Left ventricle myocardium inferior (tissue), 1 donor: ENCODE results near the gene XKR3. TPM values are rescaled to one million over a fixed set of nuclear protein-coding genes. Genes with fewer than 3 reads are reported as not detected.

Experiments
- DNase-seq: peaks from one replicate; pipeline ENCODE4 v3.0.0-alpha.2; 2020
- H3K27ac ChIP-seq: fragments of 200-600 bp; replicated peaks from 2 replicates; pipeline ENCODE4 v1.8.0; 2021
- H3K27me3 ChIP-seq: fragments of 200-600 bp; 2 replicates; pipeline ENCODE4 v1.8.0; 2021; ENCODE audit warnings: low read depth
- H3K36me3 ChIP-seq: fragments of 200-600 bp; 2 replicates; pipeline ENCODE4 v1.8.0; 2021
- H3K4me1 ChIP-seq: fragments of 200-600 bp; 2 replicates; pipeline ENCODE4 v1.8.0; 2021
- H3K4me3 ChIP-seq: fragments of 200-600 bp; 2 replicates; pipeline ENCODE4 v1.8.0; 2021; ENCODE audit warnings: mild to moderate bottlenecking, moderate library complexity
- H3K9me3 ChIP-seq: fragments of 200-600 bp; replicated peaks from 2 replicates; pipeline ENCODE4 v1.8.0; 2021
- CTCF ChIP-seq: fragments of 200-600 bp; IDR thresholded peaks from 2 replicates; pipeline ENCODE4 v1.8.0; 2021; ENCODE audit warnings: antibody characterized with exemption, mild to moderate bottlenecking, borderline replicate concordance
- intact Hi-C: fragments of 100-400 bp; cut with micrococcal nuclease; formaldehyde crosslinking; loops from one replicate; pipeline ENCODE4 v1.11.0; 2022
- total RNA-seq: library from RNA; stranded (reverse); fragmentation: NEBNext Ultra II Directional; extraction: Animal tissue kit (Norgen Biotek cat#: 25700); gene quantifications from one replicate; pipeline ENCODE4 v1.2.1, GENCODE V29; 2021
- donor health status: DM: no; HTN: yes; CAD: no; lungs with severe emphysema.

XKR3 gene
- total RNA-seq, 1 donor from 2014 or later: not detected

DNA sequence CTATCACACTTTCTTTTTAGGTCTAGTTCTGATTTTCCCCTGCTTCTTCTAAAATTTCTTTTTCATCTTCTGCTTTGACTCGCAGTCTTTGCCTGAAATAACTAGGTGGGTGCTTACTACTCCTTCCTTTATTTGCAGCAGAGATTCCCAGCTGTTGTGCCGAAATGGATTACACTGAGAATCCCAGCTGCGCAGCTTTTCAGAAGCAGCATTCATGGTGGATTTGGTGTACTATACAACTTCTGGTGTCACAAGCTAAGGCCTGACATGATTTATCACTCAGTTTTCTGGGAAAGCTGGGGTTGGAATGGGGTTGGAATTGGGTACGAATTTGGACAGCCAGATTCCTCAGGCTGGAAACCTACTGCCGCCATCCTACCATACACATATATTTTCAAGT, 6.0 kb upstream of the XKR3 start:
- Histone ChIP-seq H3K36me3 (no peaks in the 10 kb centered on the region), H3K9me3 (no peaks in the 10 kb centered on the region), H3K27ac (no peak overlapping the region), H3K4me3 (no peak overlapping the region), H3K4me1 (no peaks in the 10 kb centered on the region), H3K27me3 (peaks cover 10% of the 10 kb centered on the region)
- intact Hi-C loops: no loop called here
- TF ChIP-seq CTCF: no peak
- no peak for DNase-seq

DNA sequence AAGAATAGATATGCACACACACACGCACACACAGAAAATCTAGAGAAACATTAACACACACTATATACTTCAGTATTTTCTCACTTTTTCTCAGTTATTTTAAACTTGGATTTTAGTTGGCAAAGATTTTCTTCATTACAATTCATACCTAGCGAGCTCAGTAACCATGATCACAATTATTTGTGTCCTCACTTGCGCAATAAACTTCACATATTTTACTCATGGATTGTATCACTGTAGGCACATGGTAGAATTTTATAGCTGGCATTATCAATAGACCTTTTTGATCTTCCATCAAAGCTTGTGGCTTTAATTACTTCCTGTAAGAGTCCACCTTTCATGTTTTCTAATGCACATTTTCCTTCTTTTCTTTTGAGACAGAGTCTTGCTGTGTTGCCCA, 4.8 kb upstream of the XKR3 start:
- no peaks in the 10 kb centered on the region for H3K4me1 ChIP-seq
- TF ChIP-seq CTCF: no peak
- H3K4me3 ChIP-seq: no peak overlapping the region
- no peaks in the 10 kb centered on the region for H3K9me3 ChIP-seq
- DNase-seq: no peak
- H3K27me3 ChIP-seq: peaks cover 10% of the 10 kb centered on the region
- no peak overlapping the region for H3K27ac ChIP-seq
- H3K36me3 ChIP-seq: no peaks in the 10 kb centered on the region
- intact Hi-C loops: no loop called here

- TF ChIP-seq CTCF: no peak
- H3K4me3 ChIP-seq: no peak overlapping the region
These were observed 3.7 kb upstream of the XKR3 start for GRCh38 chr22:16828876-16829275.

GRCh38 chr22:16827506-16827905, 2.3 kb upstream of the XKR3 start:
- no peak for DNase-seq
- H3K27ac ChIP-seq: no peak overlapping the region
- TF ChIP-seq CTCF: no peak
- intact Hi-C loops: no loop called here
- H3K27me3 ChIP-seq: no peaks in the 10 kb centered on the region
- H3K9me3 ChIP-seq: peaks cover 3% of the 10 kb centered on the region
- H3K4me3 ChIP-seq: no peak overlapping the region
- no peaks in the 10 kb centered on the region for H3K36me3 ChIP-seq
- no peaks in the 10 kb centered on the region for H3K4me1 ChIP-seq

More at GRCh38 chr22:16828876-16829275, 3.7 kb upstream of the XKR3 start:
- H3K4me1 ChIP-seq: no peaks in the 10 kb centered on the region
- no peak for DNase-seq
- H3K27me3 ChIP-seq: peaks cover 5% of the 10 kb centered on the region
- H3K9me3 ChIP-seq: no peaks in the 10 kb centered on the region
- H3K27ac ChIP-seq: no peak overlapping the region
- H3K36me3 ChIP-seq: no peaks in the 10 kb centered on the region
- intact Hi-C loops: no loop called here

DNA sequence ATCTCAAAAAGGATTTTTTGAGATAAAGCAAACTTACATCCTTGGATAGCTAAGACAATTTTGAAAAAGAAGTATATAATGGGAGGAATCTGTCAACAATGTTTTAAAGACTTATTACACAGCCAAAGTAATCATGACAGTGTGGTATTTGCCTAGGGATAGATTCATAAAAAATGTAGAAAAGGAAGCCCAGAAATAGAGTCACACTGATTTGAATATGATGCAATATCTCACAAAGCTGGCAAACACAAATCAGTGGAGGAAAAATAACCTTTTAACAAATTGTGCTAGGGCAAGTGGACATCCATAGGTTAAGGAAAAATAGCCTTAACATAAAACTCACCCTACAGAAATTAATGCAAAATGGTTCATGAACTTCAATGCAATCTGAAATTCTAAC, 6.0 kb downstream of the XKR3 start:
- no peaks in the 10 kb centered on the region for H3K4me1 ChIP-seq
- H3K36me3 ChIP-seq: no peaks in the 10 kb centered on the region
- H3K27ac ChIP-seq: no peak overlapping the region
- peaks cover 18% of the 10 kb centered on the region for H3K9me3 ChIP-seq
- H3K4me3 ChIP-seq: no peak overlapping the region
- peaks cover 4% of the 10 kb centered on the region for H3K27me3 ChIP-seq
- intact Hi-C loops: no loop called here
- no peak for TF ChIP-seq CTCF
- DNase-seq: no peak

- Histone ChIP-seq H3K27me3 (peaks cover 4% of the 10 kb centered on the region), H3K4me1 (no peaks in the 10 kb centered on the region), H3K36me3 (no peaks in the 10 kb centered on the region), H3K4me3 (no peak overlapping the region), H3K9me3 (peaks cover 18% of the 10 kb centered on the region), H3K27ac (no peak overlapping the region)
- no peak for TF ChIP-seq CTCF
- intact Hi-C loops: no loop called here
- DNase-seq: no peak
These were observed 6.7 kb downstream of the XKR3 start for GRCh38 chr22:16818538-16818937.
